ENCODE results near the gene NTM.

- TF ChIP-seq, protein P1, sequence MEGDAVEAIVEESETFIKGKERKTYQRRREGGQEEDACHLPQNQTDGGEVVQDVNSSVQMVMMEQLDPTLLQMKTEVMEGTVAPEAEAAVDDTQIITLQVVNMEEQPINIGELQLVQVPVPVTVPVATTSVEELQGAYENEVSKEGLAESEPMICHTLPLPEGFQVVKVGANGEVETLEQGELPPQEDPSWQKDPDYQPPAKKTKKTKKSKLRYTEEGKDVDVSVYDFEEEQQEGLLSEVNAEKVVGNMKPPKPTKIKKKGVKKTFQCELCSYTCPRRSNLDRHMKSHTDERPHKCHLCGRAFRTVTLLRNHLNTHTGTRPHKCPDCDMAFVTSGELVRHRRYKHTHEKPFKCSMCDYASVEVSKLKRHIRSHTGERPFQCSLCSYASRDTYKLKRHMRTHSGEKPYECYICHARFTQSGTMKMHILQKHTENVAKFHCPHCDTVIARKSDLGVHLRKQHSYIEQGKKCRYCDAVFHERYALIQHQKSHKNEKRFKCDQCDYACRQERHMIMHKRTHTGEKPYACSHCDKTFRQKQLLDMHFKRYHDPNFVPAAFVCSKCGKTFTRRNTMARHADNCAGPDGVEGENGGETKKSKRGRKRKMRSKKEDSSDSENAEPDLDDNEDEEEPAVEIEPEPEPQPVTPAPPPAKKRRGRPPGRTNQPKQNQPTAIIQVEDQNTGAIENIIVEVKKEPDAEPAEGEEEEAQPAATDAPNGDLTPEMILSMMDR (IDR thresholded peaks at IDR 0.05; ENCODE audit: low read length), result no peak
- TF ChIP-seq EZH2 (IDR thresholded peaks at IDR 0.05; ENCODE audit: borderline replicate concordance, low read length), result no peak
Measured at GRCh38 chr11:131822506-131822905, 452.1 kb downstream of the NTM start.

Measured in OCI-LY1 (cell line).